GM21717 (cell line): ENCODE results near the gene STK40.

Source experiments
- ATAC-seq: cut with Tn5 transposase; IDR thresholded peaks from one replicate; pipeline ENCODE4 v1.9.1; 2021; ENCODE audit warnings: mild to moderate bottlenecking, moderate library complexity; ENCODE audit not compliant: unreplicated experiment

STK40 gene

DNA sequence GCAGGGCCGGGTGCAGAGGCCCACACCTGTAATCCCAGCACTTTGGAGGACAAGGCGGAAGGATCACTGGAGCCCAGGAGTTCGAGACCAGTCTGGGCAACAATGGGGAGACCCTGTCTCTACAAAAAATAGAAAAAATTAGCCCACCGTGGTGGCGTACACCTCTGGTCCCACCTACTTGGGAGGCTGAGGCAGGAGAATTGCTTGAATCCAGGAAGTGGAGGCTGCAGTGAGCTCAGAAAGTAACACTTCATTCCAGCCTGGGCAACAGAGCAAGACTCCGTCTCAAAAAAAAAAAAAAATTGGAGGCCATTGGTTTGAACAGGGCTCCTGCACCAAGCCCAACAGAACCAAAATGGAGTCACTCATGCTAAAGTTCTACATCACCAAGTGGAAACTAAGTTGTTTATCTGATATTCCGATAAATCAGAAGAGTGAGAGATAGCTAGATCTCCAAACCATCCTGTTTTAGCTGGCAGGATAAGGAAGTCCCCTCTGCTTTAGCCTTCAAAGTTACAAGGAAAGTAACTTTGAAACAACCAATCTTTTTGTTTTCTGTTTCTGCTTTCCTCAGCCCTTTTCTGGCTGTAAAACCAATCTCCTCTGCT is 12.8 kb upstream of the STK40 start:
- no peak for ATAC-seq

DNA sequence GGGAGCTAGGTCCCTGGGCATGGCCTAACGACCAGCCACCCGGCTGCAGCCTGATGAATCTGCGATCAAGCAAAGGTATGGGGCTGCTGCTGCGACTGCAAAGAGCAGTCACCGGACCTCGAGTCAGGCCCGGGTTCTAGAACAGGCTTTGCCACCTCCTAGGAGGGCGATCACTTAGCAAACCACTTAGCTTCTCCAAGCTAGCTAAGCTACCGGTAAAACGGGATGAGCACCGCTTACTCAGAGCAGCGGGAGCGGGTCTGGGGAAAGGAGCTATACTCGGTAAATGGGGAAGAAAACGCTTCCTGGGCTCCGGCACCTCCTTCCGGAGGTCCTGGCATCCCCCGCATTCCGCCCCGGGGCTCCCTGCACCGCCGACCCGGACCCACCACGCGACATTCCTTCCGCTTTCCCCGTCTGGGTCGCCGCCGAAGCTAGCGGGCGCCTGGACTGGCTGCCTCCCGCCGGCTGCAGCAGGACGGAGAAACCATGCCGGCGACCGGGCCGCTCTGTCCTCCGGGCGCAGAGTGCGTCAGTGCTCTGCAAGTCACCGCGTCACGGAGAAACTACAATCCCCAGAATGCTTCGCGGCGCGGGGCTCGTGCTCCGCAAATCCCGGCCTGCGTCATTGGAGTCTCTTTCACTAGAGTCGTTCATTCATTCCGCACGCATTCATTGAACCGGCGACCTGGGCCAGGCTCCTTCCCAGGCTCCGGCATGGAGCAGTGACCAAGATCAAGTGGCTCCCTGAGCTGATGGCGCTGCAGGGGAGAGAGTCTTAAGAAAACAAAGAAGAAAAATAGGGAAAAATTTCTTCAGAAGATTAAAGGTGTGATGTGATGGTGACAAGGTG is 11.9 kb upstream of the STK40 start, which contains the start of gene LSM10:
Gene LSM10 (minus strand): TSS at position 531 of the 853 bp plus-strand sequence. CDS start 3,779 bp downstream, outside the sequence.
- ATAC-seq = peak; percentile 76

DNA sequence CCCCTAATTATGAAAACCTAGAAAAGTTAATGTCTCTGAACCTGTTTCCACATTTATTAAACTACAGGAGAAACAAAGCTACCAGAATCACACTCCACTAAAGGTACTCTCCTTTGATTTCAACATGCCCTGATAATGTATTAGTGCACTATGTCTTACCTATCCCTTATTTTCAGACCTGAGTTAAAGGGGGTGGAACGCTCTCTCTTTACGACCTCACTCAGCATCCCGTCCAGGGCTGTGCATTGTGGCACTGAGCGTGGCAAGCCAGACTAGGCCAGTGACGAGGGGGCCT is 11.3 kb upstream of the STK40 start:
- peak; percentile 27 for ATAC-seq

- ATAC-seq = no peak
These were observed 10.6 kb upstream of the STK40 start for GRCh38 chr1:36396359-36396758.

DNA sequence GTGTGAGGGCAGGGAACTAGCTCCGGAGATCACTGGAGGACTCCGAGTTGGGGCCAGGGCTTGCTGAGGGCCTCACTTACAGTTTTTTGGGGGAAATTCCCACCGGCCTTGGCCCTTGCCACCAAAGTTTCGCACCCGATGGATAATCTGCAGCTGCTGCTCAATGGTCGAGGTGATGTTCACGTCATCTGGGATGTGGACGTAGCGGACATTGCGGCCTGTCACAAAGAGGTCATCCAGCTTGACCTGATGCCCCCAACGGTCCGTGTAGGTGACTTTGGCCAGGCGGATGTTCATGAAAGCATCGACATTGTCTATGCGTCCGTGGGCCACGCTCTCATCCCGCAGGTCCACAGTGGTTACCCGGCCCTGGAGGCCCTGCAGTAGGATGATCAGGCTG is 8.0 kb upstream of the STK40 start:
- ATAC-seq = no peak

DNA sequence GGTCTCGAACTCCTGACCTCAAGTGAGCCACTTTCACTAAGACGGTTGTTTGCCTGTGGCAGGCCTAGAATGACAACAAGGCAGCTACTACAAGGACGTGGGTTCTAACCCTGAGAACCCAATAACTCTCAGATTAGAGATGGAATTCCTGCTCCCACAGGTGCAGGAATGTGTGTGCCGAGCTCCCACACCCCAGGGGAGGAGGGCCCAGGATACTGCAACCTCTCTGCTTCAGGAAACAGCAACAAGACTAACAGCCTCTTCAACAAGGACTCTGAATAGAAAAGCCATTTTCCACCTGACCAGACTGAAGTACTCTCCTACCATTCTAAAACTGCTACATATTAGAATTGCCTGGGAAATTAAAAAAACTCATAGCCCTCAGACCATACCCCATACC is 7.1 kb upstream of the STK40 start:
- no peak for ATAC-seq

- no peak for ATAC-seq
These were observed 5.5 kb upstream of the STK40 start for GRCh38 chr1:36391271-36391670.

- ATAC-seq = no peak
These were observed 4.7 kb upstream of the STK40 start for GRCh38 chr1:36390411-36390810.

DNA sequence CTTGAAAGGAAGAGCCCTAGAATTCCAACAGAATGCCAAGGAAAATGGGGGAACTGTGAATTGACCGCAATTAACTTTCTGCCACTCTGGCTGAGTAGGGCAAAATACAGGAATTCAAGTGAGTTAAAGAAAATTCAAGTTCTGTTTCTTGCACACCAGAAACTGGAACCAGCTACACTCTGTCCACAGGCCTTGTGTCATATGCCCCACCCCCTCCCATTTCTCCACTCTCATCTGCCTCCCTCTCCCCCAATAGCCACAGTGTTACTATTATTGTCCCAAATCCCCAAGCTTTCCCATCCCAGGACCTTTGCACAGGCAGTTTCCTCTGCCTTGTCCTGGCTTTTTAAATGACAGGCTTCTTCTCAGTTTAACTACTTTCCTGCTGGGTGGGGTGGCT is 4.3 kb upstream of the STK40 start:
- ATAC-seq = no peak

DNA sequence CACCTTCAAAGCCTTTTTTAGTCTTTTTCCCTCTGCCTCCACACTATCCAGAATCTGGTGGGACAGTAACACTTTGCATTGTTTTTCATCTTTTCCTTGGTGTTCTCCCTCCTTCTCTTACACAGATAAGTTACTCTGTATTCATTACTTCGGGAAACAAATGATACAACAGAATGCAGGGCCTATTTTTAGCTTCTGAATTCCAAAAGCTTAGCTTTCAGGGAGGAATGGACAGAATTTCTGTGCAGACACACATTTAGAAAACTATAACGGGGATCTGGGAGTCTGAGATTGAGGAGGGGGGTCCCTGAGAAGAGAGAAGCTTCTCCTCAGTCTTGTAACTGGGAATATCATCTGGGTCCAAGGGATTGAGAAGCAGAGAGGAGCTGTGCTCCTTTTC is 3.5 kb upstream of the STK40 start:
- ATAC-seq = no peak

GRCh38 chr1:36387141-36387949 is 1.6 kb upstream of the STK40 start:
- ATAC-seq = no peak

DNA sequence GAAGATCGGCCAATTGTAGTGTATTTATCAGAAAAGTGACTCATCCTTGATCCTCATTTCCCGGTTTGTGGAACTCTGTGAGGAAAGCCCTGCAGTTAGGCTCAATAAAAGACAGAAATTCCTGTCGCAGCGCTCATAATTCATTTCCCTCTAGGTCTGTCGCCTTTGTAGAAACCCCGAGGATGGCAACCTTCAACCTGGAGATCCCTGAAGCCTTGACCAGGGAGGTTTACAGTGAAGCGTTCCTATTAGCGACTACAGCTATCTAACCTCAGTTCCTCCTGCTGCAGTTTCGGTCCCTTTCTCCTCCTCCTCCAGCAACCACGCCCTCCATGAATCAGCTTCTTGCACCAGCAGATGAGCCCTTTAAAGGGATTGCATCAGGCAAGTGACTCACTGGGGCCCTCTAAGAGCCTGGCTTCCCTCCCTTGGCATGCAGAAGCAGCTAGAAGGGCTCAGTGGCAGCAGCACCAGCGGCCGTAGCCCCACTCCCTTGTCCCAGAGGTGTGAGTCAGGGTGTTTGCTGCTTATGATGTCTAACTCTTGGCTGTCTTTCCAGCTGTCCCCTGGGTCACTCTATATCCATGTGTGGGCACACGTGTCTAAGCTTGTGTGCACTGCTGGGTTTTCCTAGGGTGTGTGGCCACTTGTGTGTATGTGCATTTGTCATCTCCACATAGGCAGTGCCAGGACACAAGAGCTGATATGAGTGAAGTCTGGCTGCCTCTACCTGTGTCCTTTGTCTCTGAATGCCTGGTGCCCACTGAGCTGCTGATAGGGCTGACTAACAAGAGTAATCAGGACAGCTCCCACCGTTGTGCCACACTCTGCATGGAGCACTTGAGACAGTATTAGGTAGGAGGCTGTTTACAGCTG is 779 bp upstream of the STK40 start:
- peak; percentile 40 for ATAC-seq

DNA sequence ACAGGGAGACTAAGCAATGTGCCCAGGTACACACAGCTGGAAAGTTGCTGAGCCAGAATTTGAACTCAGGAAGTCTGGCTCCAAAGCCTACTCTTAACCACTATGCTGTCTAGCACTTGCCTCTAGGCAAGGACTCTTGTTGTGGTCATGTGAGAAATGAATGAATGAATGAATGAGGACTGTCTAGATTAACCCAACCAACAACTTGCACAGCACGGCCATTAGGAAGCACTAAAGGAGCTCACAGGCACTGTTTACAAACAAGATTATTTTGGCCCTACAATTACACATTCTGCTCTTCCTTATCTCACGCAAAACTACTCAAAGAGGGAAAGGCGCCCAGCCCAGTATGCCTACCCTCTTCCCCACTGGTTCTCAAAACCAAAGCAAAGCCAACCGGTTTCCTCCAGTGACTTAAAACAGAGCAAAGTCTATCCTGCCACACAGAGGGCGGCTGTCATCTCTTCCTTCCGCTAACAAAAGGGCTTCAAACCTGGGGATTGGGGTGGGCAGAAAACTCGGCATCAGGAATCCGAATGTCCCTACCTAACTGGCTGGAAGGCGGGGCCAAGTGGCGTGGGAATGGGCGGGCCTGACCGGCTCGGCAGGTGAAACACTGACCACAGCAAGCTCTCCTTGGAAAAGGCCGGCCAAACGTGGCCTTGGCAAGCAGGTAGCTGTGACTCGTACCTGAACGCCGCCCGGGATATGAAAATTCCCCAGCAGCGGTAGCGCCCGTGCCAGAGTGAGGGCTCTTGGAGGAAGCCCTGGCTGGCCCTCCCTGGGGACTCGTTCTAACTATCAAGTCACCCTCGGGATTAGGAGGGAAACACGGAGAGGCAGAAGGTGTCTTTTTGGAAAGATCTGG is 948 bp downstream of the STK40 start:
- ATAC-seq = no peak

DNA sequence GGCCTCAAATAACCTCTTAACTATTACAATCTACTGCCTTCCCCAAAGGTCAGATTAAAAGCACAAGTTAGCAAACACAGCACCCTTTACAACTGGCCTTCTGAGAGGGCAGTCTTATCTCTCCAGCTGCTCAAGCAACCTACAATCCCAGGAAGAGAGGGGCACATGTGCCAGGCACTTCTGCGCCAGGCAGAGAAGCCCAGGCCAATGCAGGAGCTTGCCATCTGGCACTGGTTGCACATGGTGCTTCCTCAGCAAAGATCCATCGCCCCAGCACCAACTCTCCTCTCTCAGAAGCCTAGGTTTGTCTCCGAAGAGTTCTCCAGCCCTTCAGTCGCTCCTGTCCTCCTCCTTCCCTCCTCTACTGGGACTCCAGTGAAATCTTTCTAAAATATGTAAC is 2.5 kb downstream of the STK40 start:
- no peak for ATAC-seq

DNA sequence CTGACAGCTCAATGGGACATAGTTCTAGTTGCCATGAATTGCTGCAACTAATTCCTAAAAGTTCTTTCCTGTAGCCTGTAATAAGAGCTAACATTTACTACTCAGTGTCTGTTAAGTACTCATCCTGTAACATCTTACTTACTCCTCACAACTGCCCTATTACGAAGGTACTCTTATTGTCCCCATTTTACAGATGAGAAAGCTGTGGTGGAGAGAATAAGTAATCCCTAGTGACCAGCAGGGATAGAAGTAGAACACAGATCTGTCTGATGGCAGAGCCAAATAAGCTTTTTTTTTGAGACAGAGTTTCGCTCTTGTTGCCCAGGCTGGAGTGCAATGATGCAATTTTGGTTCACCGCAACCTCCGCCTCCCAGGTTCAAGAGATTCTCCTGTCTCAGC is 3.1 kb downstream of the STK40 start:
- ATAC-seq = no peak

DNA sequence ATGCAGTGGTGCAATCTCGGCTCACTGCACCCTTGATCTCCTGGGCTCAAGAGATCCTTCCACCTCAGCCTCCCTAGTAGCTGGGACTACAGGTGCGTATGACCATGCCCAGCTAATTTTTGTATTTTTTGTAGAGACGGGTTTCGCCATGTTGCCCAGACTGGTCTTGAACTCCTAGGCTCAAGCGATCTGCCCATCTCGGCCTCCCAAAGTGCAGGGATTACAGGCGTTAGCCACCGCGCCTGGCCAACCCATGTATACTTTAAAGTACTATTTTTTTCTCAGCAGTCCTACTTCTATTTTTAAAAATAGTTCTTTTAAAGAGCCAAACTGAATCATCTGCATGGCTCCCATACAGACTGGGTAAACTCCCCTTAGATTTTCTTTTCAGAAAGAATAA is 3.5 kb downstream of the STK40 start:
- no peak for ATAC-seq

- no peak for ATAC-seq
These were observed 4.3 kb downstream of the STK40 start for GRCh38 chr1:36381405-36381804.

GRCh38 chr1:36380782-36381181 is 4.9 kb downstream of the STK40 start:
- no peak for ATAC-seq

DNA sequence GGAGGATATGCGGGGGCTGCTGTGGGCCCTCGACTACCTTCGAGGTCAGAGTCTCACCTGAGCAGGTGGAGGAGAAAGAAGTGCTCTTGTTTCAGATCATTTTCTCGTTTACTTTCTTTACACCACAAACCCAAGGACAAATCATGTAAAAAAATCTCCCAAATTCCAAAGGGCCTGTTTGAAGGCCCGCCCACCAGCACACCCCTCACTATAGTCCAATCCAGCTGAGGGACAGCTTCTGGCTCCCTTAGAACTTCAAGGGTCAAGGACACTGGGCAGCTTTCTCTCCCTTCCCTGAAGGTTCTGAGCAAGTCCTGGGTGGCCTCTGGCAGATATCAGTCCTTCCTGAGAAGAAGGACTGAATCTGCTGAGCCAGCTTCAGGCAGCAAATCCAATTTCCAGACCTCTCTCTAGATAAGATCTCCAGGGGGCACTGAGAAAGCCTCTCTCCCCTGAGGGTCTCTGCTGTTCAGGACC is 5.5 kb downstream of the STK40 start:
- no peak for ATAC-seq
